WTC11 (cell line): ENCODE data around the gene HOXB8.

Experiments used
- E2F1 ChIP-seq: sonication (generic); formaldehyde crosslinking; IDR thresholded peaks from 2 replicates; pipeline ENCODE4 v1.8.0; 2022; ENCODE audit warnings: mild to moderate bottlenecking, missing genetic modification reagents
- ESRRA ChIP-seq: sonication (generic); formaldehyde crosslinking; IDR thresholded peaks from 2 replicates; pipeline ENCODE4 v1.8.1; 2022; ENCODE audit warnings: mild to moderate bottlenecking, missing genetic modification reagents, borderline replicate concordance
- NR1H2 ChIP-seq: sonication (generic); formaldehyde crosslinking; IDR thresholded peaks from 2 replicates; pipeline ENCODE4 v1.9.0; 2021; ENCODE audit warnings: mild to moderate bottlenecking, moderate library complexity, missing genetic modification reagents
- SP1 ChIP-seq: sonication (generic); formaldehyde crosslinking; conservative IDR thresholded peaks from 2 replicates; pipeline ENCODE4 v1.8.1; 2022; ENCODE audit warnings: missing genetic modification reagents
- STAT6 ChIP-seq: sonication (generic); formaldehyde crosslinking; conservative IDR thresholded peaks from 2 replicates; pipeline ENCODE4 v1.8.1; 2023; ENCODE audit warnings: mild to moderate bottlenecking, low read depth, missing genetic modification reagents, moderate library complexity
- USF1 ChIP-seq: sonication (generic); formaldehyde crosslinking; IDR thresholded peaks from 2 replicates; pipeline ENCODE4 v1.8.0; 2022; ENCODE audit warnings: mild to moderate bottlenecking, missing genetic modification reagents
- ZNF121 ChIP-seq: sonication (generic); formaldehyde crosslinking; IDR thresholded peaks from 2 replicates; pipeline ENCODE4 v1.8.0; 2023; ENCODE audit warnings: missing genetic modification reagents
- ZNF138 ChIP-seq: sonication (generic); formaldehyde crosslinking; conservative IDR thresholded peaks from 2 replicates; pipeline ENCODE4 v1.8.1; 2022; ENCODE audit warnings: mild to moderate bottlenecking, moderate library complexity, missing genetic modification reagents
- ZNF281 ChIP-seq: sonication (generic); formaldehyde crosslinking; IDR thresholded peaks from 2 replicates; pipeline ENCODE4 v1.8.0; 2023; ENCODE audit warnings: mild to moderate bottlenecking, missing genetic modification reagents
- ZNF416 ChIP-seq: fragments of 250-450 bp; sonication (Bioruptor Pico); IDR thresholded peaks from 2 replicates; pipeline ENCODE4 v1.9.0; 2021; ENCODE audit warnings: mild to moderate bottlenecking, inconsistent platforms
- TF ChIP-seq, protein P1 (sequence below): fragments of 200-600 bp; IDR thresholded peaks from 2 replicates; pipeline ENCODE4 v1.8.0; 2022; ENCODE audit warnings: antibody characterized with exemption
- TF ChIP-seq, protein P2 (sequence below): sonication (generic); formaldehyde crosslinking; conservative IDR thresholded peaks from 2 replicates; pipeline ENCODE4 v1.8.1; 2022; ENCODE audit warnings: mild to moderate bottlenecking, missing genetic modification reagents
- TF ChIP-seq, protein P3 (sequence below): sonication (generic); formaldehyde crosslinking; IDR thresholded peaks from 2 replicates; pipeline ENCODE4 v1.8.1; 2023; ENCODE audit warnings: mild to moderate bottlenecking, missing genetic modification reagents, moderate library complexity

- TF ChIP-seq NR1H2 (CRISPR knock-in tag) (no peak), ZNF416 (CRISPR knock-in tag) (no peak), ZNF138 (CRISPR knock-in tag) (no peak), E2F1 (CRISPR knock-in tag) (no peak), USF1 (no peak), ESRRA (CRISPR knock-in tag) (no peak), ZNF281 (no peak), STAT6 (CRISPR knock-in tag) (no peak), ZNF121 (CRISPR knock-in tag) (no peak), SP1 (CRISPR knock-in tag) (no peak)
- TF ChIP-seq, protein P1, sequence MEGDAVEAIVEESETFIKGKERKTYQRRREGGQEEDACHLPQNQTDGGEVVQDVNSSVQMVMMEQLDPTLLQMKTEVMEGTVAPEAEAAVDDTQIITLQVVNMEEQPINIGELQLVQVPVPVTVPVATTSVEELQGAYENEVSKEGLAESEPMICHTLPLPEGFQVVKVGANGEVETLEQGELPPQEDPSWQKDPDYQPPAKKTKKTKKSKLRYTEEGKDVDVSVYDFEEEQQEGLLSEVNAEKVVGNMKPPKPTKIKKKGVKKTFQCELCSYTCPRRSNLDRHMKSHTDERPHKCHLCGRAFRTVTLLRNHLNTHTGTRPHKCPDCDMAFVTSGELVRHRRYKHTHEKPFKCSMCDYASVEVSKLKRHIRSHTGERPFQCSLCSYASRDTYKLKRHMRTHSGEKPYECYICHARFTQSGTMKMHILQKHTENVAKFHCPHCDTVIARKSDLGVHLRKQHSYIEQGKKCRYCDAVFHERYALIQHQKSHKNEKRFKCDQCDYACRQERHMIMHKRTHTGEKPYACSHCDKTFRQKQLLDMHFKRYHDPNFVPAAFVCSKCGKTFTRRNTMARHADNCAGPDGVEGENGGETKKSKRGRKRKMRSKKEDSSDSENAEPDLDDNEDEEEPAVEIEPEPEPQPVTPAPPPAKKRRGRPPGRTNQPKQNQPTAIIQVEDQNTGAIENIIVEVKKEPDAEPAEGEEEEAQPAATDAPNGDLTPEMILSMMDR = no peak
- TF ChIP-seq, protein P2, sequence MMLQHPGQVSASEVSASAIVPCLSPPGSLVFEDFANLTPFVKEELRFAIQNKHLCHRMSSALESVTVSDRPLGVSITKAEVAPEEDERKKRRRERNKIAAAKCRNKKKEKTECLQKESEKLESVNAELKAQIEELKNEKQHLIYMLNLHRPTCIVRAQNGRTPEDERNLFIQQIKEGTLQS (CRISPR knock-in tag) = no peak
- TF ChIP-seq, protein P3, sequence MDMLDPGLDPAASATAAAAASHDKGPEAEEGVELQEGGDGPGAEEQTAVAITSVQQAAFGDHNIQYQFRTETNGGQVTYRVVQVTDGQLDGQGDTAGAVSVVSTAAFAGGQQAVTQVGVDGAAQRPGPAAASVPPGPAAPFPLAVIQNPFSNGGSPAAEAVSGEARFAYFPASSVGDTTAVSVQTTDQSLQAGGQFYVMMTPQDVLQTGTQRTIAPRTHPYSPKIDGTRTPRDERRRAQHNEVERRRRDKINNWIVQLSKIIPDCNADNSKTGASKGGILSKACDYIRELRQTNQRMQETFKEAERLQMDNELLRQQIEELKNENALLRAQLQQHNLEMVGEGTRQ = no peak
Observed at GRCh38 chr17:48574505-48575065, 40.5 kb downstream of the HOXB8 start.
